HCT116 (cell line): Measurements from ENCODE around the gene RPL12. TPM values are rescaled to one million over a fixed set of nuclear protein-coding genes. Genes with fewer than 3 reads are reported as not detected.

Source experiments
- ATAC-seq: fragments of 200-7000 bp; cut with Tn5 transposase; 2 replicates; pipeline ENCODE4 v1.9.1; 2020; ENCODE audit warnings: mild to moderate bottlenecking, moderate library complexity
- BruUV-seq: library from RNA; stranded (reverse); fragments of 400-500 nt; replicated peaks from 2 replicates; lab custom pipeline; 2021; lab: Mats Ljungman, UMichigan
- CTCF ChIA-PET: fragments of 300-600 bp; sonication (Branson Sonifier 250); formaldehyde crosslinking; loops from one replicate; lab custom pipeline; 2021; ENCODE audit warnings: antibody characterized with exemption; lab: Charles Lee
- POLR2A ChIA-PET: fragments of 300-600, 350-600 bp; sonication (Branson Sonifier 250); formaldehyde crosslinking; loops from one replicate; lab custom pipeline; 2021; ENCODE audit warnings: antibody characterized with exemption; lab: Charles Lee
- RAD21 ChIA-PET, 2 experiments: fragments of 300-600 bp; sonication (Branson Sonifier 250); formaldehyde crosslinking; loops; one replicate each; lab custom pipeline; 2023; ENCODE audit warnings: low total read pairs in 2 of 2; ENCODE audit not compliant: uncharacterized antibody in 2 of 2, unreplicated experiment in 2 of 2, low non-redundant PET in 1 of 2; lab: Charles Lee
- DNase-seq: peaks from one replicate; pipeline ENCODE4 v3.0.0-alpha.2; 2010; ENCODE audit warnings: low read depth, low spot score
- H2AFZ ChIP-seq: fragments of 200-600 bp; shearing (Covaris generic), sonication (generic); 2 replicates; pipeline ENCODE4 v1.6.1; 2017; ENCODE audit warnings: low read depth, mixed run types, mixed read lengths, antibody characterized with exemption, low read length; ENCODE audit not compliant: poor library complexity, severe bottlenecking
- H3K27ac ChIP-seq: 2 replicates; pipeline ENCODE4 v1.5.1; 2012; ENCODE audit warnings: low read depth, low read length
- H3K27me3 ChIP-seq: fragments of 200-600 bp; sonication (generic); 2 replicates; pipeline ENCODE4 v1.6.1; 2016; ENCODE audit warnings: mixed run types, low read length, mixed read lengths; ENCODE audit not compliant: insufficient read depth
- H3K36me3 ChIP-seq, 2 experiments: fragments of 200-500 bp in 1 of 2; fragments of 200-600 bp in 1 of 2; sonication (Bioruptor generic) in 1 of 2; sonication (generic) in 1 of 2; 2 replicates each; pipeline versions ENCODE4 v1.5.1 to v1.6.1; 2014 to 2016; ENCODE audit warnings: low read length in 2 of 2, inconsistent platforms in 1 of 2, mixed read lengths in 1 of 2, mixed run types in 1 of 2; ENCODE audit not compliant: insufficient read depth in 2 of 2, control insufficient read depth in 1 of 2
- H3K4me1 ChIP-seq, 2 experiments: fragments of 200-600 bp in 1 of 2; sonication (generic) in 1 of 2; 2 replicates each; pipeline versions ENCODE4 v1.5.1 to v1.6.1; 2012 to 2017; ENCODE audit warnings: low read length in 2 of 2, inconsistent platforms in 1 of 2, mild to moderate bottlenecking in 1 of 2, mixed read lengths in 1 of 2, mixed run types in 1 of 2, moderate library complexity in 1 of 2; ENCODE audit not compliant: insufficient read depth in 2 of 2, control insufficient read depth in 1 of 2
- H3K4me2 ChIP-seq: fragments of 200-600 bp; sonication (generic); 2 replicates; pipeline ENCODE4 v1.6.1; 2017; ENCODE audit warnings: mixed run types, low read length, mixed read lengths
- H3K4me3 ChIP-seq, 2 experiments: fragments of 200-600 bp in 1 of 2; sonication (generic) in 1 of 2; replicated peaks in 1 of 2; 2 replicates each; pipeline ENCODE4 v1.5.1; 2011 to 2016; ENCODE audit warnings: low read length in 2 of 2, control low read depth in 1 of 2, low read depth in 1 of 2, mild to moderate bottlenecking in 1 of 2, mixed read lengths in 1 of 2, mixed run types in 1 of 2
- H3K79me2 ChIP-seq: fragments of 200-600 bp; sonication (generic); 2 replicates; pipeline ENCODE4 v1.6.1; 2017; ENCODE audit warnings: mild to moderate bottlenecking, mixed run types, low read length, moderate library complexity, mixed read lengths; ENCODE audit not compliant: insufficient read depth
- H3K9ac ChIP-seq: fragments of 200-600 bp; sonication (generic); 2 replicates; pipeline ENCODE4 v1.6.1; 2016; ENCODE audit warnings: low read length, mixed read lengths
- H3K9me2 ChIP-seq: fragments of 200-600 bp; sonication (generic), shearing (Covaris generic); 2 replicates; pipeline ENCODE4 v1.6.1; 2017; ENCODE audit warnings: mixed run types, mild to moderate bottlenecking, moderate library complexity; ENCODE audit not compliant: insufficient read depth
- H3K9me3 ChIP-seq, 2 experiments: fragments of 200-500 bp in 1 of 2; fragments of 200-600 bp in 1 of 2; sonication (Bioruptor generic) in 1 of 2; sonication (generic) in 1 of 2; 2 replicates each; pipeline ENCODE4 v1.6.1; 2014 to 2017; ENCODE audit warnings: low read length in 2 of 2, mixed read lengths in 2 of 2, inconsistent platforms in 1 of 2, low read depth in 1 of 2, mild to moderate bottlenecking in 1 of 2, mixed run types in 1 of 2, moderate library complexity in 1 of 2; ENCODE audit not compliant: control insufficient read depth in 1 of 2, insufficient read depth in 1 of 2
- H4K20me1 ChIP-seq: fragments of 200-600 bp; sonication (generic), shearing (Covaris generic); 2 replicates; pipeline ENCODE4 v1.6.1; 2017; ENCODE audit warnings: mixed run types, mild to moderate bottlenecking, moderate library complexity; ENCODE audit not compliant: insufficient read depth
- ATF3 ChIP-seq: IDR thresholded peaks from 2 replicates; pipeline ENCODE4 v1.6.1; 2012
- CBX3 ChIP-seq: IDR thresholded peaks from 2 replicates; pipeline ENCODE4 v1.6.1; 2012; ENCODE audit warnings: low read depth
- CEBPB ChIP-seq: IDR thresholded peaks from 2 replicates; pipeline ENCODE4 v1.6.1; 2012; ENCODE audit warnings: low read depth
- EGR1 ChIP-seq: IDR thresholded peaks from 2 replicates; pipeline ENCODE4 v1.6.1; 2012; ENCODE audit warnings: low read depth
- EZH2 ChIP-seq: fragments of 200-600 bp; sonication (generic); IDR thresholded peaks from 2 replicates; pipeline ENCODE4 v1.6.1; 2017; ENCODE audit warnings: antibody characterized with exemption, mixed run types
- EZH2phosphoT487 ChIP-seq: fragments of 200-600 bp; IDR thresholded peaks from 2 replicates; pipeline ENCODE4 v1.6.1; 2018; ENCODE audit warnings: antibody characterized with exemption, borderline replicate concordance
- FOSL1 ChIP-seq: IDR thresholded peaks from 2 replicates; pipeline ENCODE4 v1.6.1; 2012; ENCODE audit warnings: low read depth
- JUND ChIP-seq: IDR thresholded peaks from 2 replicates; pipeline ENCODE4 v1.6.1; 2012
- POLR2A ChIP-seq: IDR thresholded peaks from 2 replicates; pipeline ENCODE4 v1.7.0; 2011; ENCODE audit warnings: borderline replicate concordance; ENCODE audit not compliant: insufficient read depth, insufficient read length; ENCODE audit errors: extremely low read depth
- REST ChIP-seq: IDR thresholded peaks from 2 replicates; pipeline ENCODE4 v1.6.1; 2012; ENCODE audit warnings: low read depth
- SIN3A ChIP-seq: IDR thresholded peaks from 2 replicates; pipeline ENCODE4 v1.6.1; 2012; ENCODE audit warnings: low read depth
- SP1 ChIP-seq: IDR thresholded peaks from 2 replicates; pipeline ENCODE4 v1.6.1; 2012; ENCODE audit warnings: low read depth
- YY1 ChIP-seq: IDR thresholded peaks from 2 replicates; pipeline ENCODE4 v1.6.1; 2011; ENCODE audit warnings: low read length, low read depth, moderate library complexity, mild to moderate bottlenecking; ENCODE audit not compliant: insufficient replicate concordance; ENCODE audit errors: extremely low read depth
- ZBTB33 ChIP-seq: IDR thresholded peaks from 2 replicates; pipeline ENCODE4 v1.6.1; 2011; ENCODE audit warnings: mild to moderate bottlenecking, low read length, moderate library complexity; ENCODE audit not compliant: insufficient replicate concordance; ENCODE audit errors: extremely low read depth
- ZNF274 ChIP-seq: fragments of 200-500 bp; sonication (Bioruptor generic); IDR thresholded peaks from 2 replicates; pipeline ENCODE4 v1.6.1; 2014; ENCODE audit warnings: mild to moderate bottlenecking, low read depth, low read length, inconsistent platforms
- intact Hi-C: fragments of 100-400 bp; cut with micrococcal nuclease; formaldehyde crosslinking; loops from 2 replicates; pipeline ENCODE4 v1.10.0; 2022
- total RNA-seq: library from RNA; stranded (reverse); gene quantifications from one replicate; pipeline ENCODE4 v1.2.1, GENCODE V29; 2021; ENCODE audit not compliant: unreplicated experiment
- TF ChIP-seq, protein P1 (sequence below): IDR thresholded peaks from 2 replicates; pipeline ENCODE4 v1.6.1; 2012

Gene RPL12
- total RNA-seq, 1 experiment from 2014 or later, result 2,679 TPM

GRCh38 chr9:127417131-127418036, 33.8 kb downstream of the RPL12 start:
- Histone ChIP-seq H3K27ac (no peak overlapping the region), H2AFZ (no peak overlapping the region), H3K9me3 (no peaks in the 10 kb centered on the region), H4K20me1 (no peaks in the 10 kb centered on the region), H3K36me3 (no peaks in the 10 kb centered on the region), H3K9ac (no peak overlapping the region), H3K4me1 (peaks cover 0 to 30% of the 10 kb centered on the region in 2 experiments; a peak in 2 of 4 replicates), H3K9me2 (no peaks in the 10 kb centered on the region), H3K27me3 (no peaks in the 10 kb centered on the region), H3K4me2 (no peak overlapping the region), H3K4me3 (no peak overlapping the region), H3K79me2 (no peaks in the 10 kb centered on the region)
- ChIA-PET POLR2A (interaction anchor here (0.8 kb wide), 1 partner anchor 20 kb away, joined by 3 read pairs; the partner anchor contains the start of gene SLC2A8), RAD21 (no interaction called here), CTCF (interaction anchor here (1.4 kb wide), 1 partner anchor 203 kb away, joined by 4 read pairs; no protein-coding TSS in a partner anchor)
- ATAC-seq (peak; percentile 21), DNase-seq (no peak)
- BruUV-seq, result no TSS peak
- intact Hi-C loops, result no loop called here
- no peak for TF ChIP-seq EZH2phosphoT487
- no peak for TF ChIP-seq SP1
- no peak for TF ChIP-seq YY1
- TF ChIP-seq CEBPB, result no peak
- TF ChIP-seq JUND, result no peak
- TF ChIP-seq, protein P1, sequence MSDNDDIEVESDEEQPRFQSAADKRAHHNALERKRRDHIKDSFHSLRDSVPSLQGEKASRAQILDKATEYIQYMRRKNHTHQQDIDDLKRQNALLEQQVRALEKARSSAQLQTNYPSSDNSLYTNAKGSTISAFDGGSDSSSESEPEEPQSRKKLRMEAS, result no peak
- no peak for TF ChIP-seq EGR1
- no peak for TF ChIP-seq EZH2
- no peak for TF ChIP-seq FOSL1
- no peak for TF ChIP-seq REST
- TF ChIP-seq SIN3A, result no peak
- no peak for TF ChIP-seq ZNF274
- TF ChIP-seq CBX3, result no peak
- TF ChIP-seq POLR2A, result no peak
- TF ChIP-seq ZBTB33, result no peak
- TF ChIP-seq ATF3, result no peak
